Measurements from ENCODE around the gene DYNLT2B.

GRCh38 chr3:196360586-196360985, 42.5 kb upstream of the DYNLT2B start:
- TF ChIP-seq POLR2AphosphoS5 (IDR thresholded peaks at IDR 0.05) = no peak
- no peak for TF ChIP-seq CTCF (IDR thresholded peaks at IDR 0.05)
- TF ChIP-seq POLR2A (IDR thresholded peaks at IDR 0.05) = no peak

Data from stomach (tissue), 4 donors.